Esophagus squamous epithelium (tissue), 4 donors: ENCODE data around the gene CXADR.

Source experiments
- POLR2A ChIP-seq, 4 donors: fragments of 450-650 bp; IDR thresholded peaks; one replicate each; pipeline ENCODE4 v1.6.1; 2017; ENCODE audit warnings: antibody characterized with exemption in 4 of 4, mild to moderate bottlenecking in 4 of 4, moderate library complexity in 3 of 4
- TF ChIP-seq, protein P1 (sequence below), 6 experiments: fragments of 450-650 bp in 4 of 6; fragments of 200-600 bp in 2 of 6; sonication (generic) in 2 of 6; IDR thresholded peaks; one replicate each; pipeline ENCODE4 v1.5.1; 2016 to 2019; ENCODE audit warnings: antibody characterized with exemption in 6 of 6, mild to moderate bottlenecking in 4 of 6, moderate library complexity in 4 of 6

DNA sequence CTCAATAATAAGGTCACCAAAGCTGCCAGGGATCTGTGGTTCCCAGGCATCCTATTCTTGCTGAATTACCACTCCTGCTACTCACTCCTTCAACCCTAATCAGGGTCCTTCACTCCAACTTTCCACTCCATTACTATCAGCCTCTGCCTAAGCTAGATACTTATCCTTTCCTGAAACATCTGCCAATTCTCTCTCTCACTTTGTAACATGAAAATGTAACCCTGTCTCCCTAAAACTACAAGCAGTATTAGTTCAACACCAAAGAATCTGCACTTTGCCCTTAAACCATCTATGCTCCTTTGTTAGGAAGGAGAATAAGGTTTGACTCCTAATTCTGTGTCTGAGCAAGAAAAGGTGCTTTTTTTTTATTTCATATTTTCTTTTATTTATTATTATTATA, 15.5 kb upstream of the CXADR start:
- TF ChIP-seq, protein P1, sequence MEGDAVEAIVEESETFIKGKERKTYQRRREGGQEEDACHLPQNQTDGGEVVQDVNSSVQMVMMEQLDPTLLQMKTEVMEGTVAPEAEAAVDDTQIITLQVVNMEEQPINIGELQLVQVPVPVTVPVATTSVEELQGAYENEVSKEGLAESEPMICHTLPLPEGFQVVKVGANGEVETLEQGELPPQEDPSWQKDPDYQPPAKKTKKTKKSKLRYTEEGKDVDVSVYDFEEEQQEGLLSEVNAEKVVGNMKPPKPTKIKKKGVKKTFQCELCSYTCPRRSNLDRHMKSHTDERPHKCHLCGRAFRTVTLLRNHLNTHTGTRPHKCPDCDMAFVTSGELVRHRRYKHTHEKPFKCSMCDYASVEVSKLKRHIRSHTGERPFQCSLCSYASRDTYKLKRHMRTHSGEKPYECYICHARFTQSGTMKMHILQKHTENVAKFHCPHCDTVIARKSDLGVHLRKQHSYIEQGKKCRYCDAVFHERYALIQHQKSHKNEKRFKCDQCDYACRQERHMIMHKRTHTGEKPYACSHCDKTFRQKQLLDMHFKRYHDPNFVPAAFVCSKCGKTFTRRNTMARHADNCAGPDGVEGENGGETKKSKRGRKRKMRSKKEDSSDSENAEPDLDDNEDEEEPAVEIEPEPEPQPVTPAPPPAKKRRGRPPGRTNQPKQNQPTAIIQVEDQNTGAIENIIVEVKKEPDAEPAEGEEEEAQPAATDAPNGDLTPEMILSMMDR (IDR thresholded peaks at IDR 0.05): no peak
- no peak for TF ChIP-seq POLR2A (IDR thresholded peaks at IDR 0.05)
